SK-N-SH (cell line): ENCODE data around the gene ABCG5. TPM values are rescaled to one million over a fixed set of nuclear protein-coding genes. Genes with fewer than 3 reads are reported as not detected.

Source experiments
- CTCF ChIA-PET: fragments of 300-600, 350-600 bp; formaldehyde crosslinking; extraction: SDS; loops from one replicate; lab custom pipeline; 2021; lab: Yijun Ruan, JAX
- POLR2A ChIA-PET: fragments of 350-600 bp; sonication (Branson Sonifier 250); formaldehyde crosslinking; extraction: SDS; loops from one replicate; lab custom pipeline; 2020; ENCODE audit warnings: antibody characterized with exemption, inconsistent platforms; lab: Yijun Ruan, JAX
- DNase-seq: peaks from one replicate; pipeline ENCODE4 v3.0.0; 2012
- H2AFZ ChIP-seq: fragments of 200-600 bp; sonication (generic); 2 replicates; pipeline ENCODE4 v1.8.1; 2016; ENCODE audit warnings: antibody characterized with exemption, mild to moderate bottlenecking, low read depth
- H3F3A ChIP-seq: fragments of 200-600 bp; sonication (generic); replicated peaks from 2 replicates; pipeline ENCODE3; 2016; ENCODE audit warnings: antibody characterized with exemption, mild to moderate bottlenecking; ENCODE audit not compliant: insufficient read depth
- H3K27ac ChIP-seq, 2 experiments: fragments of 200-500 bp in 1 of 2; fragments of 200-600 bp in 1 of 2; sonication (Bioruptor generic) in 1 of 2; sonication (generic), shearing (Covaris generic) in 1 of 2; 2 replicates each; pipeline versions ENCODE4 v1.5.1 to v1.6.1; 2014 to 2016; ENCODE audit warnings: low read depth in 2 of 2, inconsistent platforms in 1 of 2, low read length in 1 of 2, mild to moderate bottlenecking in 1 of 2, mixed read lengths in 1 of 2
- H3K27me3 ChIP-seq: fragments of 200-600 bp; sonication (generic), shearing (Covaris generic); 2 replicates; pipeline ENCODE4 v1.6.1; 2016; ENCODE audit warnings: mixed run types; ENCODE audit not compliant: insufficient read depth
- H3K36me3 ChIP-seq, 2 experiments: fragments of 200-500 bp in 1 of 2; fragments of 200-600 bp in 1 of 2; sonication (Bioruptor generic) in 1 of 2; sonication (generic) in 1 of 2; replicated peaks in 1 of 2; 2 replicates each; pipeline versions ENCODE3 to v1.5.1; 2014 to 2016; ENCODE audit warnings: low read length in 1 of 2, mild to moderate bottlenecking in 1 of 2; ENCODE audit not compliant: insufficient read depth in 2 of 2, control insufficient read depth in 1 of 2
- H3K4me1 ChIP-seq, 2 experiments: fragments of 200-500 bp in 1 of 2; fragments of 200-600 bp in 1 of 2; sonication (Bioruptor generic) in 1 of 2; sonication (generic), shearing (Covaris generic) in 1 of 2; 2 replicates each; pipeline versions ENCODE4 v1.5.1 to v1.6.1; 2014 to 2016; ENCODE audit warnings: low read depth in 1 of 2, low read length in 1 of 2, mixed run types in 1 of 2; ENCODE audit not compliant: insufficient read depth in 2 of 2, control insufficient read depth in 1 of 2
- H3K4me2 ChIP-seq: fragments of 200-600 bp; sonication (generic), shearing (Covaris generic); 2 replicates; pipeline ENCODE4 v1.6.1; 2017; ENCODE audit warnings: mixed run types
- H3K4me3 ChIP-seq, 2 experiments: fragments of 200-500 bp in 1 of 2; fragments of 200-600 bp in 1 of 2; sonication (Bioruptor generic) in 1 of 2; sonication (generic), shearing (Covaris generic) in 1 of 2; 2 replicates each; pipeline versions ENCODE4 v1.5.1 to v1.8.1; 2014 to 2016; ENCODE audit warnings: low read depth in 2 of 2, inconsistent platforms in 1 of 2, low read length in 1 of 2, mild to moderate bottlenecking in 1 of 2, mixed read lengths in 1 of 2, moderate library complexity in 1 of 2
- H3K79me2 ChIP-seq: fragments of 200-600 bp; sonication (generic); 2 replicates; pipeline ENCODE4 v1.8.1; 2017; ENCODE audit warnings: mild to moderate bottlenecking; ENCODE audit not compliant: insufficient read depth
- H3K9ac ChIP-seq: fragments of 200-600 bp; sonication (generic); 2 replicates; pipeline ENCODE4 v1.6.1; 2017; ENCODE audit warnings: mixed run types
- H3K9me2 ChIP-seq: fragments of 200-600 bp; sonication (generic); 2 replicates; pipeline ENCODE4 v1.6.1; 2017; ENCODE audit warnings: mixed run types
- H3K9me3 ChIP-seq: fragments of 200-600 bp; sonication (generic); 2 replicates; pipeline ENCODE4 v1.6.1; 2017; ENCODE audit warnings: mixed run types, mild to moderate bottlenecking, moderate library complexity
- H4K20me1 ChIP-seq: fragments of 200-600 bp; sonication (generic); 2 replicates; pipeline ENCODE4 v1.6.1; 2017; ENCODE audit warnings: mild to moderate bottlenecking, mixed run types; ENCODE audit not compliant: insufficient read depth
- CHD2 ChIP-seq: fragments of 150-350 bp; IDR thresholded peaks from 2 replicates; pipeline ENCODE4 v1.6.1; 2018; ENCODE audit warnings: low read length; ENCODE audit not compliant: partially characterized antibody
- CTCF ChIP-seq: fragments of 200-600 bp; sonication (generic); IDR thresholded peaks from 2 replicates; pipeline ENCODE4 v1.6.1; 2017; ENCODE audit warnings: antibody characterized with exemption, mild to moderate bottlenecking, moderate library complexity
- ELF1 ChIP-seq: IDR thresholded peaks from 2 replicates; pipeline ENCODE4 v1.4.0; 2012
- EZH2phosphoT487 ChIP-seq: fragments of 200-600 bp; sonication (generic); IDR thresholded peaks from 2 replicates; pipeline ENCODE4 v1.6.1; 2017; ENCODE audit warnings: low read depth, mixed run types, mild to moderate bottlenecking, antibody characterized with exemption, moderate library complexity, borderline replicate concordance
- GABPA ChIP-seq: IDR thresholded peaks from 2 replicates; pipeline ENCODE4 v1.4.0; 2012; ENCODE audit warnings: low read depth, mild to moderate bottlenecking
- GATA2 ChIP-seq: sonication (generic); formaldehyde crosslinking; IDR thresholded peaks from 2 replicates; pipeline ENCODE4 v1.5.0; 2020; ENCODE audit warnings: mild to moderate bottlenecking, missing genetic modification reagents
- JUND ChIP-seq: IDR thresholded peaks from 2 replicates; pipeline ENCODE4 v1.4.0; 2012
- NFIC ChIP-seq: IDR thresholded peaks from 2 replicates; pipeline ENCODE4 v1.4.0; 2012; ENCODE audit warnings: borderline replicate concordance
- NRF1 ChIP-seq: IDR thresholded peaks from 2 replicates; pipeline ENCODE4 v1.6.1; 2012; ENCODE audit warnings: low read depth, mild to moderate bottlenecking, low read length
- POLR2AphosphoS5 ChIP-seq: IDR thresholded peaks from 2 replicates; pipeline ENCODE4 v1.6.1; 2012; ENCODE audit warnings: low read depth, low read length
- RAD21 ChIP-seq: IDR thresholded peaks from 2 replicates; pipeline ENCODE4 v1.6.1; 2012; ENCODE audit warnings: mild to moderate bottlenecking, low read length
- RCOR1 ChIP-seq: fragments of 150-350 bp; IDR thresholded peaks from 2 replicates; pipeline ENCODE4 v1.6.1; 2017; ENCODE audit warnings: antibody characterized with exemption, low read length
- SIN3A ChIP-seq: IDR thresholded peaks from 2 replicates; pipeline ENCODE4 v1.6.1; 2012; ENCODE audit warnings: low read depth, mild to moderate bottlenecking, low read length, moderate library complexity, borderline replicate concordance
- SMC3 ChIP-seq: IDR thresholded peaks from 2 replicates; pipeline ENCODE4 v1.6.1; 2012; ENCODE audit warnings: low read depth, low read length, improper control_type of control experiment
- TAF1 ChIP-seq: IDR thresholded peaks from 2 replicates; pipeline ENCODE4 v1.6.1; 2012; ENCODE audit warnings: low read depth, mild to moderate bottlenecking, low read length, moderate library complexity, borderline replicate concordance
- TCF12 ChIP-seq: IDR thresholded peaks from 2 replicates; pipeline ENCODE4 v1.4.0; 2012
- TEAD4 ChIP-seq: IDR thresholded peaks from 2 replicates; pipeline ENCODE4 v1.4.0; 2012; ENCODE audit warnings: mild to moderate bottlenecking, borderline replicate concordance; ENCODE audit not compliant: insufficient read depth
- USF1 ChIP-seq: IDR thresholded peaks from 2 replicates; pipeline ENCODE4 v1.4.0; 2012; ENCODE audit warnings: low read depth, borderline replicate concordance
- ZBTB33 ChIP-seq: IDR thresholded peaks from 2 replicates; pipeline ENCODE4 v1.4.0; 2012; ENCODE audit warnings: low read depth, borderline replicate concordance
- WGBS: methylation state at CpG from one replicate; pipeline ENCODE4 v1.1.6; 2017; ENCODE audit warnings: low lambda C conversion rate; 5-methylcytosine and 5-hydroxymethylcytosine counted together
- polyA plus RNA-seq, 3 experiments: library from polyadenylated mRNA; depleted of rRNA; stranded (reverse); fragments of >200 nt; gene quantifications; 2 replicates each; pipeline ENCODE4 v1.2.3, GENCODE V29; 2012
- TF ChIP-seq, protein P1 (sequence below): fragments of 150-350 bp; IDR thresholded peaks from 2 replicates; pipeline ENCODE4 v1.6.1; 2016; ENCODE audit warnings: mild to moderate bottlenecking, low read depth, low read length

The ABCG5 gene
- polyA plus RNA-seq, 1 of the 3 experiments (the other 2 are of a cell fraction): not detected

DNA sequence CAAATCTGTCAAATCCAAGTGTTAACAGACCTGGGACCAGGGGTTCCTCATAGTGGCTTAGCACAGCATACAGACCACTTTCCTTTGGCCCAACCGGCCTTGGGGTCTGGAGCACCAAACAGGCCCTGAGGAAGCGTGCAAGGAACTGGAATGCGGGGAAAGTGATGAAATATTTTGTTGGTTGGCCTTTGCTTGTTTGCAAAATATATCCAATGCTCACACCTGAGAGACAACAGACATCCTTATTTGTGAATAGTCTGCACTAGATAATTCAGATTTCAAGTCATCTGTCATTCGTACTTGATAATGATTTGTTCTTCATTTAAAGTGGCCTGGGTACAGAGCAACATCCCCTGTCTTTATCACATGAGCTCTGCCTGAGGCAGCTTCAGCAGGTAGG, 43.7 kb upstream of the ABCG5 start:
- peaks cover 4% of the 10 kb centered on the region for H3F3A ChIP-seq
- peaks cover 0 to 7% of the 10 kb centered on the region in 2 experiments; a peak in 1 of 4 replicates for H3K4me1 ChIP-seq
- POLR2A ChIA-PET: interaction anchor here (0.6 kb wide), 1 partner anchor 37 kb away, joined by 3 read pairs; no protein-coding TSS in a partner anchor
- no peaks in the 10 kb centered on the region for H3K79me2 ChIP-seq
- no peak overlapping the region for H3K27ac ChIP-seq
- H3K9me2 ChIP-seq: no peaks in the 10 kb centered on the region
- peak; percentile 42; the same call in 1 of the 2 replicates for TF ChIP-seq RCOR1
- TF ChIP-seq CHD2: peak; percentile 20
- peak; percentile 34; the same call in 1 of the 2 replicates for TF ChIP-seq GATA2
- no peak for TF ChIP-seq JUND
- CTCF ChIA-PET: interaction anchor here (0.9 to 1.4 kb wide), 5 partner anchors 12 to 277 kb away, joined by 3 to 4 read pairs (median 3); no protein-coding TSS in a partner anchor
- WGBS: 89% methylated on average over 4 of the region's 4 CpGs
- no peaks in the 10 kb centered on the region for H3K27me3 ChIP-seq
- peaks cover 14 to 20% of the 10 kb centered on the region in 2 experiments for H3K36me3 ChIP-seq
- no peak overlapping the region for H2AFZ ChIP-seq
- H3K9ac ChIP-seq: no peak overlapping the region
- H4K20me1 ChIP-seq: no peaks in the 10 kb centered on the region
- no peaks in the 10 kb centered on the region for H3K9me3 ChIP-seq
- peak; percentile 52 for DNase-seq
- H3K4me3 ChIP-seq: no peak overlapping the region
- no peak overlapping the region for H3K4me2 ChIP-seq

GRCh38 chr2:43880952-43881351, 42.3 kb upstream of the ABCG5 start:
- CTCF ChIA-PET: interaction anchor here (0.8 to 1.1 kb wide), 3 partner anchors 17 to 70 kb away, joined by 3 read pairs; no protein-coding TSS in a partner anchor
- no peaks in the 10 kb centered on the region for H3K9me2 ChIP-seq
- no peaks in the 10 kb centered on the region for H3K27me3 ChIP-seq
- peaks cover 0 to 7% of the 10 kb centered on the region in 2 experiments; a peak in 1 of 4 replicates for H3K4me1 ChIP-seq
- no peak overlapping the region for H3K4me2 ChIP-seq
- H3K36me3 ChIP-seq: peaks cover 6% of the 10 kb centered on the region in 2 experiments
- H3K4me3 ChIP-seq: no peak overlapping the region
- DNase-seq: no peak
- TF ChIP-seq NFIC (no peak), ELF1 (no peak), NRF1 (no peak), EZH2phosphoT487 (no peak), CTCF (no peak), SMC3 (no peak), TEAD4 (no peak), RAD21 (no peak), TCF12 (no peak), USF1 (no peak), POLR2AphosphoS5 (no peak), GABPA (no peak), RCOR1 (no peak), ZBTB33 (no peak), SIN3A (no peak), TAF1 (no peak), CHD2 (no peak)
- TF ChIP-seq, protein P1, sequence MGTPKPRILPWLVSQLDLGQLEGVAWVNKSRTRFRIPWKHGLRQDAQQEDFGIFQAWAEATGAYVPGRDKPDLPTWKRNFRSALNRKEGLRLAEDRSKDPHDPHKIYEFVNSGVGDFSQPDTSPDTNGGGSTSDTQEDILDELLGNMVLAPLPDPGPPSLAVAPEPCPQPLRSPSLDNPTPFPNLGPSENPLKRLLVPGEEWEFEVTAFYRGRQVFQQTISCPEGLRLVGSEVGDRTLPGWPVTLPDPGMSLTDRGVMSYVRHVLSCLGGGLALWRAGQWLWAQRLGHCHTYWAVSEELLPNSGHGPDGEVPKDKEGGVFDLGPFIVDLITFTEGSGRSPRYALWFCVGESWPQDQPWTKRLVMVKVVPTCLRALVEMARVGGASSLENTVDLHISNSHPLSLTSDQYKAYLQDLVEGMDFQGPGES: no peak
- H3F3A ChIP-seq: peaks cover 4% of the 10 kb centered on the region
- no peaks in the 10 kb centered on the region for H4K20me1 ChIP-seq
- no peaks in the 10 kb centered on the region for H3K79me2 ChIP-seq
- no peak overlapping the region for H3K27ac ChIP-seq
- POLR2A ChIA-PET: no interaction called here
- H3K9me3 ChIP-seq: no peaks in the 10 kb centered on the region
- no peak overlapping the region for H2AFZ ChIP-seq
- WGBS: 88% methylated on average over 5 of the region's 5 CpGs
- H3K9ac ChIP-seq: no peak overlapping the region
